HCT116 (cell line): Measurements from ENCODE around the gene KANSL3. TPM values are rescaled to one million over a fixed set of nuclear protein-coding genes. Genes with fewer than 3 reads are reported as not detected.

ENCODE experiments used
- ATAC-seq: fragments of 200-7000 bp; cut with Tn5 transposase; 2 replicates; pipeline ENCODE4 v1.9.1; 2020; ENCODE audit warnings: mild to moderate bottlenecking, moderate library complexity
- BruUV-seq: library from RNA; stranded (reverse); fragments of 400-500 nt; replicated peaks from 2 replicates; lab custom pipeline; 2021; lab: Mats Ljungman, UMichigan
- CTCF ChIA-PET: fragments of 300-600 bp; sonication (Branson Sonifier 250); formaldehyde crosslinking; loops from one replicate; lab custom pipeline; 2021; ENCODE audit warnings: antibody characterized with exemption; lab: Charles Lee
- POLR2A ChIA-PET: fragments of 300-600, 350-600 bp; sonication (Branson Sonifier 250); formaldehyde crosslinking; loops from one replicate; lab custom pipeline; 2021; ENCODE audit warnings: antibody characterized with exemption; lab: Charles Lee
- RAD21 ChIA-PET, 2 experiments: fragments of 300-600 bp; sonication (Branson Sonifier 250); formaldehyde crosslinking; loops; one replicate each; lab custom pipeline; 2023; ENCODE audit warnings: low total read pairs in 2 of 2; ENCODE audit not compliant: uncharacterized antibody in 2 of 2, unreplicated experiment in 2 of 2, low non-redundant PET in 1 of 2; lab: Charles Lee
- DNase-seq: peaks from one replicate; pipeline ENCODE4 v3.0.0-alpha.2; 2010; ENCODE audit warnings: low read depth, low spot score
- H2AFZ ChIP-seq: fragments of 200-600 bp; shearing (Covaris generic), sonication (generic); 2 replicates; pipeline ENCODE4 v1.6.1; 2017; ENCODE audit warnings: low read depth, mixed run types, mixed read lengths, antibody characterized with exemption, low read length; ENCODE audit not compliant: poor library complexity, severe bottlenecking
- H3K27ac ChIP-seq: 2 replicates; pipeline ENCODE4 v1.5.1; 2012; ENCODE audit warnings: low read depth, low read length
- H3K27me3 ChIP-seq: fragments of 200-600 bp; sonication (generic); 2 replicates; pipeline ENCODE4 v1.6.1; 2016; ENCODE audit warnings: mixed run types, low read length, mixed read lengths; ENCODE audit not compliant: insufficient read depth
- H3K36me3 ChIP-seq, 2 experiments: fragments of 200-500 bp in 1 of 2; fragments of 200-600 bp in 1 of 2; sonication (Bioruptor generic) in 1 of 2; sonication (generic) in 1 of 2; 2 replicates each; pipeline versions ENCODE4 v1.5.1 to v1.6.1; 2014 to 2016; ENCODE audit warnings: low read length in 2 of 2, inconsistent platforms in 1 of 2, mixed read lengths in 1 of 2, mixed run types in 1 of 2; ENCODE audit not compliant: insufficient read depth in 2 of 2, control insufficient read depth in 1 of 2
- H3K4me1 ChIP-seq, 2 experiments: fragments of 200-600 bp in 1 of 2; sonication (generic) in 1 of 2; 2 replicates each; pipeline versions ENCODE4 v1.5.1 to v1.6.1; 2012 to 2017; ENCODE audit warnings: low read length in 2 of 2, inconsistent platforms in 1 of 2, mild to moderate bottlenecking in 1 of 2, mixed read lengths in 1 of 2, mixed run types in 1 of 2, moderate library complexity in 1 of 2; ENCODE audit not compliant: insufficient read depth in 2 of 2, control insufficient read depth in 1 of 2
- H3K4me2 ChIP-seq: fragments of 200-600 bp; sonication (generic); 2 replicates; pipeline ENCODE4 v1.6.1; 2017; ENCODE audit warnings: mixed run types, low read length, mixed read lengths
- H3K4me3 ChIP-seq, 2 experiments: fragments of 200-600 bp in 1 of 2; sonication (generic) in 1 of 2; replicated peaks in 1 of 2; 2 replicates each; pipeline ENCODE4 v1.5.1; 2011 to 2016; ENCODE audit warnings: low read length in 2 of 2, control low read depth in 1 of 2, low read depth in 1 of 2, mild to moderate bottlenecking in 1 of 2, mixed read lengths in 1 of 2, mixed run types in 1 of 2
- H3K79me2 ChIP-seq: fragments of 200-600 bp; sonication (generic); 2 replicates; pipeline ENCODE4 v1.6.1; 2017; ENCODE audit warnings: mild to moderate bottlenecking, mixed run types, low read length, moderate library complexity, mixed read lengths; ENCODE audit not compliant: insufficient read depth
- H3K9ac ChIP-seq: fragments of 200-600 bp; sonication (generic); 2 replicates; pipeline ENCODE4 v1.6.1; 2016; ENCODE audit warnings: low read length, mixed read lengths
- H3K9me2 ChIP-seq: fragments of 200-600 bp; sonication (generic), shearing (Covaris generic); 2 replicates; pipeline ENCODE4 v1.6.1; 2017; ENCODE audit warnings: mixed run types, mild to moderate bottlenecking, moderate library complexity; ENCODE audit not compliant: insufficient read depth
- H3K9me3 ChIP-seq, 2 experiments: fragments of 200-500 bp in 1 of 2; fragments of 200-600 bp in 1 of 2; sonication (Bioruptor generic) in 1 of 2; sonication (generic) in 1 of 2; 2 replicates each; pipeline ENCODE4 v1.6.1; 2014 to 2017; ENCODE audit warnings: low read length in 2 of 2, mixed read lengths in 2 of 2, inconsistent platforms in 1 of 2, low read depth in 1 of 2, mild to moderate bottlenecking in 1 of 2, mixed run types in 1 of 2, moderate library complexity in 1 of 2; ENCODE audit not compliant: control insufficient read depth in 1 of 2, insufficient read depth in 1 of 2
- H4K20me1 ChIP-seq: fragments of 200-600 bp; sonication (generic), shearing (Covaris generic); 2 replicates; pipeline ENCODE4 v1.6.1; 2017; ENCODE audit warnings: mixed run types, mild to moderate bottlenecking, moderate library complexity; ENCODE audit not compliant: insufficient read depth
- CEBPB ChIP-seq: IDR thresholded peaks from 2 replicates; pipeline ENCODE4 v1.6.1; 2012; ENCODE audit warnings: low read depth
- ELF1 ChIP-seq: IDR thresholded peaks from 2 replicates; pipeline ENCODE4 v1.6.1; 2012; ENCODE audit warnings: low read depth, borderline replicate concordance
- POLR2A ChIP-seq: IDR thresholded peaks from 2 replicates; pipeline ENCODE4 v1.7.0; 2011; ENCODE audit warnings: borderline replicate concordance; ENCODE audit not compliant: insufficient read depth, insufficient read length; ENCODE audit errors: extremely low read depth
- SIN3A ChIP-seq: IDR thresholded peaks from 2 replicates; pipeline ENCODE4 v1.6.1; 2012; ENCODE audit warnings: low read depth
- ZBTB33 ChIP-seq: IDR thresholded peaks from 2 replicates; pipeline ENCODE4 v1.6.1; 2011; ENCODE audit warnings: mild to moderate bottlenecking, low read length, moderate library complexity; ENCODE audit not compliant: insufficient replicate concordance; ENCODE audit errors: extremely low read depth
- ZNF274 ChIP-seq: fragments of 200-500 bp; sonication (Bioruptor generic); IDR thresholded peaks from 2 replicates; pipeline ENCODE4 v1.6.1; 2014; ENCODE audit warnings: mild to moderate bottlenecking, low read depth, low read length, inconsistent platforms
- intact Hi-C: fragments of 100-400 bp; cut with micrococcal nuclease; formaldehyde crosslinking; loops from 2 replicates; pipeline ENCODE4 v1.10.0; 2022
- total RNA-seq: library from RNA; stranded (reverse); gene quantifications from one replicate; pipeline ENCODE4 v1.2.1, GENCODE V29; 2021; ENCODE audit not compliant: unreplicated experiment
- TF ChIP-seq, protein P1 (sequence below): IDR thresholded peaks from 2 replicates; pipeline ENCODE4 v1.6.1; 2012; ENCODE audit warnings: low read depth

The KANSL3 gene
- total RNA-seq, 1 experiment from 2014 or later = 35.8 TPM

- TF ChIP-seq SIN3A (no peak), ZNF274 (no peak), CEBPB (no peak), POLR2A (no peak), ELF1 (no peak)
Measured at GRCh38 chr2:96622544-96622943, 15.6 kb downstream of the KANSL3 start (continued).

- Histone ChIP-seq H3K79me2 (peaks cover 13% of the 10 kb centered on the region), H3K9me2 (no peaks in the 10 kb centered on the region), H2AFZ (no peak overlapping the region), H3K4me3 (no peak overlapping the region), H3K27me3 (no peaks in the 10 kb centered on the region), H3K27ac (no peak overlapping the region), H3K4me1 (no peaks in the 10 kb centered on the region), H3K4me2 (no peak overlapping the region), H4K20me1 (no peaks in the 10 kb centered on the region), H3K36me3 (peaks cover 18 to 19% of the 10 kb centered on the region in 2 experiments; a peak in 3 of 4 replicates), H3K9me3 (no peaks in the 10 kb centered on the region), H3K9ac (no peak overlapping the region)
- ChIA-PET CTCF (no interaction called here), RAD21 (no interaction called here), POLR2A (no interaction called here)
- TF ChIP-seq, protein P1, sequence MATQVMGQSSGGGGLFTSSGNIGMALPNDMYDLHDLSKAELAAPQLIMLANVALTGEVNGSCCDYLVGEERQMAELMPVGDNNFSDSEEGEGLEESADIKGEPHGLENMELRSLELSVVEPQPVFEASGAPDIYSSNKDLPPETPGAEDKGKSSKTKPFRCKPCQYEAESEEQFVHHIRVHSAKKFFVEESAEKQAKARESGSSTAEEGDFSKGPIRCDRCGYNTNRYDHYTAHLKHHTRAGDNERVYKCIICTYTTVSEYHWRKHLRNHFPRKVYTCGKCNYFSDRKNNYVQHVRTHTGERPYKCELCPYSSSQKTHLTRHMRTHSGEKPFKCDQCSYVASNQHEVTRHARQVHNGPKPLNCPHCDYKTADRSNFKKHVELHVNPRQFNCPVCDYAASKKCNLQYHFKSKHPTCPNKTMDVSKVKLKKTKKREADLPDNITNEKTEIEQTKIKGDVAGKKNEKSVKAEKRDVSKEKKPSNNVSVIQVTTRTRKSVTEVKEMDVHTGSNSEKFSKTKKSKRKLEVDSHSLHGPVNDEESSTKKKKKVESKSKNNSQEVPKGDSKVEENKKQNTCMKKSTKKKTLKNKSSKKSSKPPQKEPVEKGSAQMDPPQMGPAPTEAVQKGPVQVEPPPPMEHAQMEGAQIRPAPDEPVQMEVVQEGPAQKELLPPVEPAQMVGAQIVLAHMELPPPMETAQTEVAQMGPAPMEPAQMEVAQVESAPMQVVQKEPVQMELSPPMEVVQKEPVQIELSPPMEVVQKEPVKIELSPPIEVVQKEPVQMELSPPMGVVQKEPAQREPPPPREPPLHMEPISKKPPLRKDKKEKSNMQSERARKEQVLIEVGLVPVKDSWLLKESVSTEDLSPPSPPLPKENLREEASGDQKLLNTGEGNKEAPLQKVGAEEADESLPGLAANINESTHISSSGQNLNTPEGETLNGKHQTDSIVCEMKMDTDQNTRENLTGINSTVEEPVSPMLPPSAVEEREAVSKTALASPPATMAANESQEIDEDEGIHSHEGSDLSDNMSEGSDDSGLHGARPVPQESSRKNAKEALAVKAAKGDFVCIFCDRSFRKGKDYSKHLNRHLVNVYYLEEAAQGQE = no peak
- TF ChIP-seq ZBTB33 = no peak
- ATAC-seq (no peak), DNase-seq (no peak)
- intact Hi-C loops = no loop called here
- BruUV-seq = no TSS peak
Measured at GRCh38 chr2:96618596-96619283, 19.4 kb downstream of the KANSL3 start.
